Loucy (cell line): Measurements from ENCODE around the gene POU2F1.

ENCODE experiments used
- EZH2phosphoT487 ChIP-seq: fragments of 200-600 bp; IDR thresholded peaks from 2 replicates; pipeline ENCODE4 v1.6.1; 2018; ENCODE audit warnings: antibody characterized with exemption, mild to moderate bottlenecking, moderate library complexity, borderline replicate concordance
- TF ChIP-seq, protein P1 (sequence below): fragments of 200-600 bp; sonication (generic); conservative IDR thresholded peaks from 2 replicates; pipeline ENCODE4 v1.5.1; 2014; ENCODE audit warnings: mild to moderate bottlenecking, antibody characterized with exemption, low read length

DNA sequence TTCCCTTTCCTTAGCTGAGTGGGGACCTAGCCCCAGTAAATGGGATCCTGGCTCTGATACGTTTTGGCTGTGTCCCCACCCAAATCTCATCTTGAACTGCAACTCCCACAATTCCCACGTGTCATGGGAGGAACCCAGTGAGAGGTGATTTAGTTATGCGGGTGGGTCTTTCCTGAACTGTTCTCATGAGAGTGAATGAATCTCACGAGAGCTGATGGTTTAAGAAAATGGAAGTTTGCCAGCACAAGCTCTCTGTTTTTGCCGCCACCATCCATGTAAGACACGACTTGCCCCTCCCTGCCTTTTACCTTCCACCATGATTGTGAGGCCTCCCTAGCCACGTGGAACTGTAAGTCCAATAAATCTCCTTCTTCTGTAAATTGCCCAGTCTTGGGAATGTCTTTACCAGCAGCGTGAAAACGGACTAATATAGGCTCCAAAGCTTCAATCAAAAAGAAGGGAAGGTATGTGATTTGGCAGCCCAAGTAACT lies 29.9 kb upstream of the POU2F1 start:
- TF ChIP-seq, protein P1, sequence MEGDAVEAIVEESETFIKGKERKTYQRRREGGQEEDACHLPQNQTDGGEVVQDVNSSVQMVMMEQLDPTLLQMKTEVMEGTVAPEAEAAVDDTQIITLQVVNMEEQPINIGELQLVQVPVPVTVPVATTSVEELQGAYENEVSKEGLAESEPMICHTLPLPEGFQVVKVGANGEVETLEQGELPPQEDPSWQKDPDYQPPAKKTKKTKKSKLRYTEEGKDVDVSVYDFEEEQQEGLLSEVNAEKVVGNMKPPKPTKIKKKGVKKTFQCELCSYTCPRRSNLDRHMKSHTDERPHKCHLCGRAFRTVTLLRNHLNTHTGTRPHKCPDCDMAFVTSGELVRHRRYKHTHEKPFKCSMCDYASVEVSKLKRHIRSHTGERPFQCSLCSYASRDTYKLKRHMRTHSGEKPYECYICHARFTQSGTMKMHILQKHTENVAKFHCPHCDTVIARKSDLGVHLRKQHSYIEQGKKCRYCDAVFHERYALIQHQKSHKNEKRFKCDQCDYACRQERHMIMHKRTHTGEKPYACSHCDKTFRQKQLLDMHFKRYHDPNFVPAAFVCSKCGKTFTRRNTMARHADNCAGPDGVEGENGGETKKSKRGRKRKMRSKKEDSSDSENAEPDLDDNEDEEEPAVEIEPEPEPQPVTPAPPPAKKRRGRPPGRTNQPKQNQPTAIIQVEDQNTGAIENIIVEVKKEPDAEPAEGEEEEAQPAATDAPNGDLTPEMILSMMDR = no peak
- TF ChIP-seq EZH2phosphoT487 = no peak
